Putamen (tissue), 1 donor: Measurements from ENCODE around the gene EPHB6.

Source experiments
- DNase-seq: peaks from one replicate; pipeline ENCODE4 v3.0.0-alpha.2; 2016; ENCODE audit warnings: low spot score

Gene EPHB6

GRCh38 chr7:142896151-142896550, 41.3 kb downstream of the EPHB6 start:
- no peak for DNase-seq

GRCh38 chr7:142896741-142897379, 42.0 kb downstream of the EPHB6 start:
- no peak for DNase-seq

GRCh38 chr7:142897691-142898090, 42.8 kb downstream of the EPHB6 start:
- no peak for DNase-seq

GRCh38 chr7:142898377-142899170, 43.7 kb downstream of the EPHB6 start:
- no peak for DNase-seq

- no peak for DNase-seq
Measured at GRCh38 chr7:142899661-142900060, 44.8 kb downstream of the EPHB6 start.

GRCh38 chr7:142901426-142902259, 46.8 kb downstream of the EPHB6 start:
- no peak for DNase-seq

- DNase-seq = no peak
Measured at GRCh38 chr7:142904128-142904527, 49.3 kb downstream of the EPHB6 start.

GRCh38 chr7:142905759-142906158, 50.9 kb downstream of the EPHB6 start:
- no peak for DNase-seq

- no peak for DNase-seq
Measured at GRCh38 chr7:142906643-142907042, 51.8 kb downstream of the EPHB6 start.

- DNase-seq = no peak
Measured at GRCh38 chr7:142908290-142908689, 53.4 kb downstream of the EPHB6 start.

- DNase-seq = no peak
Measured at GRCh38 chr7:142908921-142909890, 54.3 kb downstream of the EPHB6 start.

GRCh38 chr7:142910031-142910433, 55.2 kb downstream of the EPHB6 start:
- no peak for DNase-seq

GRCh38 chr7:142910481-142910880, 55.6 kb downstream of the EPHB6 start:
- no peak for DNase-seq

- DNase-seq = no peak
Measured at GRCh38 chr7:142913051-142913450, 58.2 kb downstream of the EPHB6 start.

- no peak for DNase-seq
Measured at GRCh38 chr7:142913566-142913965, 58.7 kb downstream of the EPHB6 start.

- no peak for DNase-seq
Measured at GRCh38 chr7:142914121-142914520, 59.2 kb downstream of the EPHB6 start.

- DNase-seq = no peak
Measured at GRCh38 chr7:142915315-142915714, 60.4 kb downstream of the EPHB6 start.

- no peak for DNase-seq
Measured at GRCh38 chr7:142916508-142916907, 61.6 kb downstream of the EPHB6 start.

- no peak for DNase-seq
Measured at GRCh38 chr7:142917447-142917846, 62.6 kb downstream of the EPHB6 start.

- no peak for DNase-seq
Measured at GRCh38 chr7:142918901-142919300, 64.0 kb downstream of the EPHB6 start.

GRCh38 chr7:142919656-142920055, 64.8 kb downstream of the EPHB6 start:
- no peak for DNase-seq
